A673 (cell line): ENCODE measurements around the gene MMS22L.

Experiments
- EZH2 ChIP-seq: fragments of 200-600 bp; sonication (generic); IDR thresholded peaks from 2 replicates; pipeline ENCODE4 v1.6.1; 2017; ENCODE audit warnings: borderline replicate concordance, low read depth, mild to moderate bottlenecking, mixed read lengths, antibody characterized with exemption, low read length; ENCODE audit not compliant: poor library complexity, severe bottlenecking
- TF ChIP-seq, protein P1 (sequence below): fragments of 300-800, 200-600 bp; sonication (generic); conservative IDR thresholded peaks from 2 replicates; pipeline ENCODE4 v1.5.1; 2017; ENCODE audit warnings: low read depth, mild to moderate bottlenecking, antibody characterized with exemption, low read length, moderate library complexity, mixed read lengths

DNA sequence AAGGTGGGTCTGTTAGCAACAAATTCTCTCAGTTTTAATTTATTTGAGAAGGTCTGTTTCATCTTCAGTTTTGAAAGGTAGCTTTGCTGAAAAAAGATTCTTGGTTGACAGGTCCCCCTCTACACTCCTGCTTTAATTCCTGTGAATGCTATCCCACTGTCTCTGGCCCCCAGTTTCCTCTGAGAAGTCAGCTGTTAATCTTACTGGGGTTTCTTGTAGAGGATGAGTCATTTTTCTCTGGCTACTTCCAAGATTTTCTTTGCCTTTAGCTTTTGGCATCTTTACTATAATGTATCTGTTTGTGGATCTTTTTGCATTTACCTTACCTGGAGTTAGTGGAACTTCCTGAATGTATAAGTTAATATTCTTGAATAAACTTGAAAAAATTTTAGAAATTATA lies 122.7 kb downstream of the MMS22L start:
- TF ChIP-seq, protein P1, sequence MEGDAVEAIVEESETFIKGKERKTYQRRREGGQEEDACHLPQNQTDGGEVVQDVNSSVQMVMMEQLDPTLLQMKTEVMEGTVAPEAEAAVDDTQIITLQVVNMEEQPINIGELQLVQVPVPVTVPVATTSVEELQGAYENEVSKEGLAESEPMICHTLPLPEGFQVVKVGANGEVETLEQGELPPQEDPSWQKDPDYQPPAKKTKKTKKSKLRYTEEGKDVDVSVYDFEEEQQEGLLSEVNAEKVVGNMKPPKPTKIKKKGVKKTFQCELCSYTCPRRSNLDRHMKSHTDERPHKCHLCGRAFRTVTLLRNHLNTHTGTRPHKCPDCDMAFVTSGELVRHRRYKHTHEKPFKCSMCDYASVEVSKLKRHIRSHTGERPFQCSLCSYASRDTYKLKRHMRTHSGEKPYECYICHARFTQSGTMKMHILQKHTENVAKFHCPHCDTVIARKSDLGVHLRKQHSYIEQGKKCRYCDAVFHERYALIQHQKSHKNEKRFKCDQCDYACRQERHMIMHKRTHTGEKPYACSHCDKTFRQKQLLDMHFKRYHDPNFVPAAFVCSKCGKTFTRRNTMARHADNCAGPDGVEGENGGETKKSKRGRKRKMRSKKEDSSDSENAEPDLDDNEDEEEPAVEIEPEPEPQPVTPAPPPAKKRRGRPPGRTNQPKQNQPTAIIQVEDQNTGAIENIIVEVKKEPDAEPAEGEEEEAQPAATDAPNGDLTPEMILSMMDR: no peak
- no peak for TF ChIP-seq EZH2
